Measurements from ENCODE around the gene CD72.

CD72 gene

GRCh38 chr9:35574578-35575122 is 43.6 kb downstream of the CD72 start:
- Histone ChIP-seq H3K4me3 (ENCODE audit: low read depth, low read length) (no peak overlapping the region), H3K9ac (ENCODE audit: low read depth, low read length) (no peak overlapping the region), H3K36me3 (ENCODE audit: control insufficient read depth, insufficient read depth, low read length) (no peaks in the 10 kb centered on the region), H3K4me1 (ENCODE audit: control insufficient read depth, insufficient read depth, low read length) (no peaks in the 10 kb centered on the region), H3K27me3 (ENCODE audit: control insufficient read depth, insufficient read depth, low read length) (no peaks in the 10 kb centered on the region), H3K9me3 (ENCODE audit: control insufficient read depth, insufficient read depth, low read length) (no peaks in the 10 kb centered on the region)

- no peak overlapping the region for H3K9ac ChIP-seq (ENCODE audit: low read depth, low read length)
- H3K4me3 ChIP-seq (ENCODE audit: low read depth, low read length), result no peak overlapping the region
- H3K27me3 ChIP-seq (ENCODE audit: control insufficient read depth, insufficient read depth, low read length), result no peaks in the 10 kb centered on the region
- H3K36me3 ChIP-seq (ENCODE audit: control insufficient read depth, insufficient read depth, low read length), result no peaks in the 10 kb centered on the region
- no peaks in the 10 kb centered on the region for H3K4me1 ChIP-seq (ENCODE audit: control insufficient read depth, insufficient read depth, low read length)
- H3K9me3 ChIP-seq (ENCODE audit: control insufficient read depth, insufficient read depth, low read length), result no peaks in the 10 kb centered on the region
These were observed 47.3 kb downstream of the CD72 start for GRCh38 chr9:35570709-35571504.

- H3K4me3 ChIP-seq (ENCODE audit: low read depth, low read length), result no peak overlapping the region
- H3K9ac ChIP-seq (ENCODE audit: low read depth, low read length), result no peak overlapping the region
These were observed 49.0 kb downstream of the CD72 start for GRCh38 chr9:35569206-35569605.

GRCh38 chr9:35568196-35568595 is 50.0 kb downstream of the CD72 start:
- Histone ChIP-seq H3K4me3 (ENCODE audit: low read depth, low read length) (no peak overlapping the region), H3K36me3 (ENCODE audit: control insufficient read depth, insufficient read depth, low read length) (no peaks in the 10 kb centered on the region), H3K27me3 (ENCODE audit: control insufficient read depth, insufficient read depth, low read length) (no peaks in the 10 kb centered on the region), H3K4me1 (ENCODE audit: control insufficient read depth, insufficient read depth, low read length) (no peaks in the 10 kb centered on the region), H3K9me3 (ENCODE audit: control insufficient read depth, insufficient read depth, low read length) (no peaks in the 10 kb centered on the region), H3K9ac (ENCODE audit: low read depth, low read length) (no peak overlapping the region)

More at GRCh38 chr9:35569206-35569605, 49.0 kb downstream of the CD72 start:
- no peaks in the 10 kb centered on the region for H3K27me3 ChIP-seq (ENCODE audit: control insufficient read depth, insufficient read depth, low read length)
- H3K36me3 ChIP-seq (ENCODE audit: control insufficient read depth, insufficient read depth, low read length), result no peaks in the 10 kb centered on the region
- no peaks in the 10 kb centered on the region for H3K4me1 ChIP-seq (ENCODE audit: control insufficient read depth, insufficient read depth, low read length)
- no peaks in the 10 kb centered on the region for H3K9me3 ChIP-seq (ENCODE audit: control insufficient read depth, insufficient read depth, low read length)

GRCh38 chr9:35566417-35566816 is 51.8 kb downstream of the CD72 start:
- H3K9me3 ChIP-seq (ENCODE audit: control insufficient read depth, insufficient read depth, low read length), result no peaks in the 10 kb centered on the region
- H3K4me3 ChIP-seq (ENCODE audit: low read depth, low read length), result no peak overlapping the region
- H3K9ac ChIP-seq (ENCODE audit: low read depth, low read length), result no peak overlapping the region
- no peaks in the 10 kb centered on the region for H3K4me1 ChIP-seq (ENCODE audit: control insufficient read depth, insufficient read depth, low read length)
- H3K36me3 ChIP-seq (ENCODE audit: control insufficient read depth, insufficient read depth, low read length), result peaks cover 3% of the 10 kb centered on the region
- no peaks in the 10 kb centered on the region for H3K27me3 ChIP-seq (ENCODE audit: control insufficient read depth, insufficient read depth, low read length)

- Histone ChIP-seq H3K27me3 (ENCODE audit: control insufficient read depth, insufficient read depth, low read length) (no peaks in the 10 kb centered on the region), H3K4me1 (ENCODE audit: control insufficient read depth, insufficient read depth, low read length) (no peaks in the 10 kb centered on the region), H3K36me3 (ENCODE audit: control insufficient read depth, insufficient read depth, low read length) (peaks cover 6% of the 10 kb centered on the region), H3K9ac (ENCODE audit: low read depth, low read length) (no peak overlapping the region), H3K9me3 (ENCODE audit: control insufficient read depth, insufficient read depth, low read length) (no peaks in the 10 kb centered on the region), H3K4me3 (ENCODE audit: low read depth, low read length) (no peak overlapping the region)
These were observed 53.6 kb downstream of the CD72 start for GRCh38 chr9:35564658-35565061.

- H3K36me3 ChIP-seq (ENCODE audit: control insufficient read depth, insufficient read depth, low read length), result peaks cover 6% of the 10 kb centered on the region
These were observed 54.4 kb downstream of the CD72 start for GRCh38 chr9:35563791-35564197.

GRCh38 chr9:35562895-35563780 is 55.1 kb downstream of the CD72 start:
- H3K4me1 ChIP-seq (ENCODE audit: control insufficient read depth, insufficient read depth, low read length), result no peaks in the 10 kb centered on the region
- no peaks in the 10 kb centered on the region for H3K27me3 ChIP-seq (ENCODE audit: control insufficient read depth, insufficient read depth, low read length)
- peaks cover 10% of the 10 kb centered on the region for H3K36me3 ChIP-seq (ENCODE audit: control insufficient read depth, insufficient read depth, low read length)
- H3K9me3 ChIP-seq (ENCODE audit: control insufficient read depth, insufficient read depth, low read length), result no peaks in the 10 kb centered on the region
- no peak overlapping the region for H3K4me3 ChIP-seq (ENCODE audit: low read depth, low read length)
- no peak overlapping the region for H3K9ac ChIP-seq (ENCODE audit: low read depth, low read length)

More at GRCh38 chr9:35563791-35564197, 54.4 kb downstream of the CD72 start:
- Histone ChIP-seq H3K27me3 (ENCODE audit: control insufficient read depth, insufficient read depth, low read length) (no peaks in the 10 kb centered on the region), H3K9me3 (ENCODE audit: control insufficient read depth, insufficient read depth, low read length) (no peaks in the 10 kb centered on the region), H3K4me3 (ENCODE audit: low read depth, low read length) (no peak overlapping the region), H3K4me1 (ENCODE audit: control insufficient read depth, insufficient read depth, low read length) (no peaks in the 10 kb centered on the region), H3K9ac (ENCODE audit: low read depth, low read length) (no peak overlapping the region)

GRCh38 chr9:35561468-35562261 is 56.5 kb downstream of the CD72 start:
- H3K9ac ChIP-seq (ENCODE audit: low read depth, low read length), result no peak overlapping the region
- peaks cover 10% of the 10 kb centered on the region for H3K36me3 ChIP-seq (ENCODE audit: control insufficient read depth, insufficient read depth, low read length)
- no peaks in the 10 kb centered on the region for H3K9me3 ChIP-seq (ENCODE audit: control insufficient read depth, insufficient read depth, low read length)
- H3K27me3 ChIP-seq (ENCODE audit: control insufficient read depth, insufficient read depth, low read length), result no peaks in the 10 kb centered on the region
- no peaks in the 10 kb centered on the region for H3K4me1 ChIP-seq (ENCODE audit: control insufficient read depth, insufficient read depth, low read length)
- no peak overlapping the region for H3K4me3 ChIP-seq (ENCODE audit: low read depth, low read length)

GRCh38 chr9:35560625-35561337 is 57.4 kb downstream of the CD72 start:
- Histone ChIP-seq H3K4me1 (ENCODE audit: control insufficient read depth, insufficient read depth, low read length) (no peaks in the 10 kb centered on the region), H3K36me3 (ENCODE audit: control insufficient read depth, insufficient read depth, low read length) (peaks cover 11% of the 10 kb centered on the region), H3K9ac (ENCODE audit: low read depth, low read length) (no peak overlapping the region), H3K9me3 (ENCODE audit: control insufficient read depth, insufficient read depth, low read length) (no peaks in the 10 kb centered on the region), H3K27me3 (ENCODE audit: control insufficient read depth, insufficient read depth, low read length) (no peaks in the 10 kb centered on the region), H3K4me3 (ENCODE audit: low read depth, low read length) (no peak overlapping the region)

Data from iPS-15b (cell line).